IMR-90 (cell line): ENCODE data around the gene RASL11A.

Experiments used
- BHLHE40 ChIP-seq: fragments of 150-350 bp; IDR thresholded peaks from 2 replicates; pipeline ENCODE4 v1.6.1; 2016; ENCODE audit warnings: mild to moderate bottlenecking, low read depth, low read length
- CEBPB ChIP-seq: IDR thresholded peaks from 2 replicates; pipeline ENCODE4 v1.6.1; 2012; ENCODE audit warnings: low read depth, low read length, improper control_type of control experiment
- FOS ChIP-seq: fragments of 150-350 bp; IDR thresholded peaks from 2 replicates; pipeline ENCODE4 v1.6.1; 2016; ENCODE audit warnings: low read depth, low read length
- MAFK ChIP-seq: IDR thresholded peaks from 2 replicates; pipeline ENCODE4 v1.6.1; 2012; ENCODE audit warnings: low read depth, low read length, improper control_type of control experiment
- MAZ ChIP-seq: IDR thresholded peaks from 2 replicates; pipeline ENCODE4 v1.6.1; 2012; ENCODE audit warnings: low read depth, mild to moderate bottlenecking, low read length, improper control_type of control experiment, moderate library complexity, borderline replicate concordance
- NFE2L2 ChIP-seq: fragments of 150-350 bp; IDR thresholded peaks from 2 replicates; pipeline ENCODE4 v1.6.1; 2016; ENCODE audit warnings: low read depth, mild to moderate bottlenecking, low read length
- POLR2A ChIP-seq: IDR thresholded peaks from 2 replicates; pipeline ENCODE4 v1.6.1; 2012; ENCODE audit warnings: mild to moderate bottlenecking, low read depth, low read length
- RAD21 ChIP-seq: IDR thresholded peaks from 2 replicates; pipeline ENCODE4 v1.6.1; 2012; ENCODE audit warnings: low read length, improper control_type of control experiment
- RCOR1 ChIP-seq: IDR thresholded peaks from 2 replicates; pipeline ENCODE4 v1.6.1; 2012; ENCODE audit warnings: mild to moderate bottlenecking, low read length, improper control_type of control experiment; ENCODE audit not compliant: insufficient replicate concordance
- RFX5 ChIP-seq: IDR thresholded peaks from 2 replicates; pipeline ENCODE4 v1.8.0; 2012; ENCODE audit warnings: low read depth, mild to moderate bottlenecking, low read length, moderate library complexity
- SMC3 ChIP-seq: fragments of 150-350 bp; IDR thresholded peaks from 2 replicates; pipeline ENCODE4 v1.6.1; 2016; ENCODE audit warnings: low read depth, mild to moderate bottlenecking, antibody characterized with exemption, low read length, moderate library complexity
- TF ChIP-seq, protein P1 (sequence below): conservative IDR thresholded peaks from 2 replicates; pipeline ENCODE4 v1.5.1; 2012; ENCODE audit warnings: mild to moderate bottlenecking, low read depth, low read length, improper control_type of control experiment
- TF ChIP-seq, protein P2 (sequence below): fragments of 150-350 bp; IDR thresholded peaks from 2 replicates; pipeline ENCODE4 v1.6.1; 2017; ENCODE audit warnings: mild to moderate bottlenecking, antibody characterized with exemption, low read length, low read depth

DNA sequence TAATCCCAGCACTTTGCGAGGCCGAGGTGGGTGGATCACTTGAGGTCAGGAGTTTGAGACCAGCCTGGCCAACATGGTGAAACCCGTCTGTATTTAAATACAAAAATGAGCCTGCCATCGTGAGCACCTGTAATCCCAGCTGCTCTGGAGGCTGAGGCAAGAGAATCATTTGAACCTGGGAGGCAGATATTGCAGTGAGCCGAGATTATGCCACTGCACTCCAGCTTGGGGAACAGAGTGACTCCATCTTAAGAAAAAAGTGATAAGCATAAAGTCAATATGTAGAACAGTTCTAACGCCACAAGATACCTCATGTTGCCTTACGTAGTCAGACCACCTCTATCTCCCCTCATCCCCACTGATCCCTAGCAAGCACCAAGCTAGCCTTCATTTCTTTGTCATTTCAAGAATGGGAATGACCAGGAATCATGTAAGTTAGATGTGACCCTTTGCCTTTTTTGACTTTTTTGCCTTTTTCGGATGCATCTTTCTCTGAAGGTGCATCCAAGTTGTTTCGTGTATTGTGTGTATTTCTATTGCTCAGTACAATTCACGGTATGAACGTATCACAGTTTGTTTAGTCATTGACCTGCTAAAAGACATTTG is 12.9 kb upstream of the RASL11A start:
- TF ChIP-seq, protein P1, sequence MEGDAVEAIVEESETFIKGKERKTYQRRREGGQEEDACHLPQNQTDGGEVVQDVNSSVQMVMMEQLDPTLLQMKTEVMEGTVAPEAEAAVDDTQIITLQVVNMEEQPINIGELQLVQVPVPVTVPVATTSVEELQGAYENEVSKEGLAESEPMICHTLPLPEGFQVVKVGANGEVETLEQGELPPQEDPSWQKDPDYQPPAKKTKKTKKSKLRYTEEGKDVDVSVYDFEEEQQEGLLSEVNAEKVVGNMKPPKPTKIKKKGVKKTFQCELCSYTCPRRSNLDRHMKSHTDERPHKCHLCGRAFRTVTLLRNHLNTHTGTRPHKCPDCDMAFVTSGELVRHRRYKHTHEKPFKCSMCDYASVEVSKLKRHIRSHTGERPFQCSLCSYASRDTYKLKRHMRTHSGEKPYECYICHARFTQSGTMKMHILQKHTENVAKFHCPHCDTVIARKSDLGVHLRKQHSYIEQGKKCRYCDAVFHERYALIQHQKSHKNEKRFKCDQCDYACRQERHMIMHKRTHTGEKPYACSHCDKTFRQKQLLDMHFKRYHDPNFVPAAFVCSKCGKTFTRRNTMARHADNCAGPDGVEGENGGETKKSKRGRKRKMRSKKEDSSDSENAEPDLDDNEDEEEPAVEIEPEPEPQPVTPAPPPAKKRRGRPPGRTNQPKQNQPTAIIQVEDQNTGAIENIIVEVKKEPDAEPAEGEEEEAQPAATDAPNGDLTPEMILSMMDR = no peak
- TF ChIP-seq NFE2L2 (no peak), POLR2A (peak; percentile 39; the same call in 1 of the 2 replicates), MAFK (no peak), FOS (no peak), RFX5 (no peak), SMC3 (no peak), CEBPB (no peak), RAD21 (no peak), MAZ (no peak), RCOR1 (no peak), BHLHE40 (no peak)
- TF ChIP-seq, protein P2, sequence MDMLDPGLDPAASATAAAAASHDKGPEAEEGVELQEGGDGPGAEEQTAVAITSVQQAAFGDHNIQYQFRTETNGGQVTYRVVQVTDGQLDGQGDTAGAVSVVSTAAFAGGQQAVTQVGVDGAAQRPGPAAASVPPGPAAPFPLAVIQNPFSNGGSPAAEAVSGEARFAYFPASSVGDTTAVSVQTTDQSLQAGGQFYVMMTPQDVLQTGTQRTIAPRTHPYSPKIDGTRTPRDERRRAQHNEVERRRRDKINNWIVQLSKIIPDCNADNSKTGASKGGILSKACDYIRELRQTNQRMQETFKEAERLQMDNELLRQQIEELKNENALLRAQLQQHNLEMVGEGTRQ = no peak
